Muscle of arm (tissue), 12 donors: ENCODE data around the gene RSPH3. TPM values are rescaled to one million over a fixed set of nuclear protein-coding genes. Genes with fewer than 3 reads are reported as not detected.

Source experiments
- DNase-seq: peaks from one replicate; pipeline ENCODE4 v3.0.0-alpha.2; 2013
- polyA plus RNA-seq, 12 donors: library from polyadenylated mRNA; unstranded; fragments of 120-200 nt; gene quantifications; one replicate each; pipeline ENCODE4 v1.2.1, GENCODE V29; 2013; ENCODE audit not compliant: insufficient read length in 12 of 12

The RSPH3 gene
- polyA plus RNA-seq, 12 donors, result 2.7 to 7.9 (median 4.0) TPM; not detected in 1

DNA sequence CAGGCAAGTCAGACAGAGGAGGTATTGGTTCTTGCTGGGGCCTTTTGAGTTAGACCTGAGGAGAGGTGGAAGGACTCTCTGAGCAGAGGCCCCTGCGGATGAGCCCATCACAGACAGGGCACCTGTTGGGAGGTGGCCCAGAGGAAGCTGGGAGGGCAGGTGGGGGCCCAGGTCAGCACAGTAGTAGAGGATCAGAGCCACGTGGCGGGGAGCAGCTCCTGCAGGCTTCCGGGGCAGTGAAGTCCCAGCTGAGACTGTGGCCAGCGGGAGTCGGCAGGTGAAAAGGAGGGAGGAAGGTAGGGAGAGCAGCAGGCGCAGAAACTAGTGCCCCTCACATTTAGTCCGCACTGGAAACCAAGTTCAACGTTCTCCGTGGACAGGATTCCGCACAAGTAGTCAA is 61.8 kb downstream of the RSPH3 start:
- no peak for DNase-seq

GRCh38 chr6:158934157-158934556 is 65.8 kb downstream of the RSPH3 start:
- DNase-seq, result no peak

GRCh38 chr6:158933079-158933595 is 66.9 kb downstream of the RSPH3 start:
- DNase-seq, result no peak

- DNase-seq, result no peak
Observed at GRCh38 chr6:158928068-158928467, 71.9 kb downstream of the RSPH3 start.

GRCh38 chr6:158926414-158926813 is 73.6 kb downstream of the RSPH3 start:
- no peak for DNase-seq

DNA sequence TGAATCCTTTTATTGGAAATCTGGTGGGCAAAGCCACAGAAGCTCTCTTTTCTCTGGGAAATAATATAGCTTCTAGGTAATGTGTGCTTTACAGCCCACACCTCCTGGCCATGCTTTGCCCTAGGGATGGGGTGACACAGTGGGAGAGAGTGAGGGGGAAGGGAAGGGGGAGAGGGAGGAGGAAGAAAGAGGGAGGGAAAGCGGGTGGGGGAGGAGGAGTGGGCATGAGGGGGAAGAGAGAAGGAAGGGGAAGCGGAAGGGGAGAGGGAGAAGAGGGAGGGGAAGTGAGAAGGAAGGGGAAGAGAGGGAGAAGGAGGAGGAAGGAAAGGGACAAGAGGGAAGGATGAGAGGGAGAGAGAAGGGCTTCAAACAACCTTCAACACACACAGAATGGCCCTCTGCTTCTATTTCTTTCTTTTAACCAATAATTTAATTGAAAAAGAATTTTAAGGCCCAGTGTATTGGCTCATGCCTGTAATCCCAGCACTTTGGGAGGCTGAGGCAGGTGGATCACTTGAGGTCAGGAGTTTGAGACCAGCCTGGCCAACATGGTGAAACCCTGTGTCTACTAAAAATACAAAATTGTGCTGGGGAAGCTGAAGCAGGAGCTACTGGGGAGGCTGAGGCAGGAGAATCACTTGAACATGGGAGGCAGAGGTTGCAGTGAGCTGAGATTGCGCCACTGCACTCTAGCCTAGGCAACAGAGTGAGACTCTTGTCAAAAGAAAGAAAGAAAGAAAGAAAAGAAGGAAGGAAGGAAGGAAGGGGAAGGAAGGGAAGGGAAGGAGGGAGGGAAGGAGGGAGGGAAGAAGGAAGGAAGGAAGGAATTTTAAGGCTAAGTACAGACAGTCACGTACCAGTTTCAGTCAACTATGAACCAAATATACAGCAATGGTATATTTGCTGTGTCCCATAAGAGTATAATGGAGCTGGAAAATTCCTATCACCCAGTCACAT is 75.2 kb downstream of the RSPH3 start:
- no peak for DNase-seq

- no peak for DNase-seq
Observed at GRCh38 chr6:158923805-158924498, 76.0 kb downstream of the RSPH3 start.

Other genes with a start within 250 kb of the RSPH3 start
- 10 to 100 TPM in 11 of 12 donors, not detected in 1; 24.0 to 86.6 (median 33.7) TPM for gene EZR, start 180.8 kb downstream of the RSPH3 start, polyA plus RNA-seq
- gene TAGAP, start 44.8 kb upstream of the RSPH3 start, polyA plus RNA-seq, result 1 to 10 TPM in 4 of 12 donors, under 1 TPM in 6, not detected in 2; 0.71 to 3.0 (median 0.86) TPM
- 100 to 1,000 TPM in 11 of 12 donors, 10 to 100 TPM in 1; 68.9 to 579 (median 202) TPM for gene FNDC1, start 169.2 kb upstream of the RSPH3 start, polyA plus RNA-seq